Erythroblast (primary cell): ENCODE measurements around the gene CCDC71L.
"Not testable (repeated sequence)": the region's sequence is repeated elsewhere in the genome, so short reads cannot be mapped to it uniquely, and the experiment has no call there.

Source experiments
- GATA1 ChIP-seq: IDR thresholded peaks from 2 replicates; pipeline ENCODE4 v1.6.1; 2011; ENCODE audit warnings: low read depth, mild to moderate bottlenecking, control low read depth, low read length, moderate library complexity
- POLR2A ChIP-seq: IDR thresholded peaks from 2 replicates; pipeline ENCODE4 v1.6.1; 2011; ENCODE audit warnings: mild to moderate bottlenecking, low read length

DNA sequence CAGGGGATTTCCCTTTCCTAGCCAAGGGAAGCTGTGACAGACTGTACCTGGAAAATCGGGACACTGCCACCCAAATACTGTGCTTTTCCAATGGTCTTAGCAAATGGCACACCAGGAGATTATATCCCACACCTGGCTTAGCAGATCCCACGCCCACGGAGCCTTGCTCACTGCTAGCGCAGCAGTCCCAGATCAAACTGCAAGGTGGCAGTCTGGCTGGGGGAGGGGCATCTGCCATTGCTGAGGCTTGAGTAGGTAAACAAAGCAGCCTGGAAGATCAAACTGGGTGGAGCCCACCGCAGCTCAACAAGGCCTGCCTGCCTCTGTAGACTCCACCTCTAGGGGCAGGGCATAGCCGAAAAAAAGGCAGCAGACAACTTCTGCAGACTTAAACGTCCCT, 48.6 kb upstream of the CCDC71L start:
- TF ChIP-seq POLR2A, GATA1: not testable (repeated sequence)
